ENCODE measurements around the gene THSD7A. TPM values are rescaled to one million over a fixed set of nuclear protein-coding genes. Genes with fewer than 3 reads are reported as not detected.

THSD7A gene
- total and polyA plus RNA-seq, 2 of the 8 experiments (the other 6 are each of a cell fraction or from before 2014, with no cell fraction given) = 0.44 to 1.2 TPM

GRCh38 chr7:11757153-11757552 is 74.8 kb downstream of the THSD7A start (continued):
- no peak for TF ChIP-seq CHD7 (IDR thresholded peaks at IDR 0.05; ENCODE audit: insufficient replicate concordance, low read length)
- TF ChIP-seq NRF1 (IDR thresholded peaks at IDR 0.05; ENCODE audit: low read depth, low read length) = no peak
- TF ChIP-seq PHF8 (conservative IDR thresholded peaks at IDR 0.05; ENCODE audit: low read depth, low read length) = no peak
- TF ChIP-seq TCF12 (IDR thresholded peaks at IDR 0.05; ENCODE audit: low read depth, low read length) = no peak
- no peak for TF ChIP-seq KDM4A (IDR thresholded peaks at IDR 0.05; ENCODE audit: low read depth, low read length, severe bottlenecking)
- no peak for TF ChIP-seq ASH2L (IDR thresholded peaks at IDR 0.05; ENCODE audit: low read length)
- TF ChIP-seq ATF3 (IDR thresholded peaks at IDR 0.05; ENCODE audit: insufficient read depth, low read depth, low read length) = no peak
- TF ChIP-seq HDAC6 (IDR thresholded peaks at IDR 0.05; ENCODE audit: low read depth, low read length) = no peak
- TF ChIP-seq CBX8 (IDR thresholded peaks at IDR 0.05; ENCODE audit: borderline replicate concordance, low read depth, low read length) = no peak

Data from H1 (cell line).